DND-41 (cell line): ENCODE measurements around the gene CISD3.
A peak's percentile ranks its signal among the peaks of the same experiment; 100 is the strongest.

Experiments used
- ATAC-seq: fragments of 200-7000 bp; cut with Tn5 transposase; 3 replicates; pipeline ENCODE4 v1.9.1; 2021; ENCODE audit warnings: low read depth; ENCODE audit not compliant: insufficient read depth
- DNase-seq: peaks from one replicate; pipeline ENCODE4 v3.0.0-alpha.2; 2020
- H2AFZ ChIP-seq: 2 replicates; pipeline ENCODE4 v1.6.0; 2012; ENCODE audit warnings: low read depth, low read length
- H3K27ac ChIP-seq: 2 replicates; pipeline ENCODE4 v1.5.1; 2012; ENCODE audit warnings: low read length, inconsistent platforms
- H3K27me3 ChIP-seq: fragments of 200-600 bp; sonication (generic); 2 replicates; pipeline ENCODE4 v1.6.0; 2012; ENCODE audit warnings: low read length, mild to moderate bottlenecking, inconsistent platforms; ENCODE audit not compliant: insufficient read depth, poor library complexity
- H3K36me3 ChIP-seq: 2 replicates; pipeline ENCODE4 v1.5.1; 2012; ENCODE audit warnings: low read length, inconsistent platforms; ENCODE audit not compliant: insufficient read depth
- H3K4me1 ChIP-seq: 2 replicates; pipeline ENCODE4 v1.5.1; 2012; ENCODE audit warnings: mild to moderate bottlenecking, low read length; ENCODE audit not compliant: insufficient read depth
- H3K4me2 ChIP-seq: 2 replicates; pipeline ENCODE4 v1.6.0; 2012; ENCODE audit warnings: mild to moderate bottlenecking, moderate library complexity, low read length, inconsistent platforms; ENCODE audit not compliant: insufficient read depth
- H3K4me3 ChIP-seq, 2 experiments: fragments of 200-600 bp in 1 of 2; shearing (Covaris generic) in 1 of 2; 2 replicates each; pipeline ENCODE4 v1.5.1; 2012 to 2016; ENCODE audit warnings: inconsistent platforms in 2 of 2, low read length in 2 of 2, mild to moderate bottlenecking in 2 of 2, low read depth in 1 of 2, moderate library complexity in 1 of 2
- H3K79me2 ChIP-seq: 2 replicates; pipeline ENCODE4 v1.6.0; 2012; ENCODE audit warnings: low read length, inconsistent platforms; ENCODE audit not compliant: insufficient read depth
- H3K9ac ChIP-seq: 2 replicates; pipeline ENCODE4 v1.6.0; 2012; ENCODE audit warnings: low read depth, mild to moderate bottlenecking, inconsistent platforms, low read length, moderate library complexity
- H3K9me3 ChIP-seq: 2 replicates; pipeline ENCODE4 v1.5.1; 2012; ENCODE audit warnings: low read length, moderate library complexity, mild to moderate bottlenecking, inconsistent platforms; ENCODE audit not compliant: insufficient read depth, severe bottlenecking
- H4K20me1 ChIP-seq: 2 replicates; pipeline ENCODE4 v1.6.0; 2012; ENCODE audit warnings: low read length; ENCODE audit not compliant: insufficient read depth
- EZH2 ChIP-seq: IDR thresholded peaks from 3 replicates; pipeline ENCODE4 v1.6.1; 2012; ENCODE audit warnings: borderline replicate concordance, low read depth, mild to moderate bottlenecking, moderate library complexity, low read length, inconsistent platforms; ENCODE audit not compliant: severe bottlenecking
- TF ChIP-seq, protein P1 (sequence below): IDR thresholded peaks from 2 replicates; pipeline ENCODE4 v1.5.1; 2012; ENCODE audit warnings: borderline replicate concordance, low read length, moderate library complexity, mild to moderate bottlenecking; ENCODE audit not compliant: poor library complexity, severe bottlenecking; ENCODE audit errors: extremely low read depth

Gene CISD3

DNA sequence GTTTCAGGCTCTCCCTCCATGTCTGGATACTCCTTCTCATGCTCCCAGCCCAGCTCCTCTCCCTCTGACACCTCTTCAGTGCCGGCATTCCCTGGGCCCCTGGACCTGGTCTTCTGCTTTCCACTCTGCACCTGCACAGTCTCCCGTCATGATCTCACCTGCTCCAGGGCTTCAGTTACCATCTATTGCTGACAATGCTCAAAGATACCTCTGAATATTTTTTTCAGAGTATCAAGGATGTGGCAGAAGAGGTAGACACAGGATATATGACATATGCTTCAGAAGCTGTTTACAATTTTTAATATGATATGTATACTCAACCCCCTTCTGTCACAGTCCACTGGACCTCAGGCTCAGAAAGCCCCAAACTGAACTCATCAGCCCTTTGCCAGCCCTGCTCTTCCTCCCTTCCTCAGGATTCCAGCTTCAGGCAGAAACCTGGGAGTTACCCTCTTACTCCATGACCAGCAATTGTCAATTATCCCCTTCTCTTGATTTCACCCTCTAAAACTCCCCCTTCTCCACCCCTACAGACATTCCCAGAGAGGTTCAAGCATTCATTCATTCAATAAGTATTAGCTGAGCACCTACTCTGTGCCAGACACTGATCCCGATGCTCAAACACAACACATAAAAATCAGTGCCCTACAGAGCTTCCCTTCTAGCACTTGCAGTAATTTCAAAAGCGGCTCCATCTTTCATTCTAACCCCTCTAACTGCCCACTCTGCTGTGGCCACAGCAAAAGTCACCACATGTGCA is 32.9 kb upstream of the CISD3 start:
- no peak for TF ChIP-seq EZH2
- TF ChIP-seq, protein P1, sequence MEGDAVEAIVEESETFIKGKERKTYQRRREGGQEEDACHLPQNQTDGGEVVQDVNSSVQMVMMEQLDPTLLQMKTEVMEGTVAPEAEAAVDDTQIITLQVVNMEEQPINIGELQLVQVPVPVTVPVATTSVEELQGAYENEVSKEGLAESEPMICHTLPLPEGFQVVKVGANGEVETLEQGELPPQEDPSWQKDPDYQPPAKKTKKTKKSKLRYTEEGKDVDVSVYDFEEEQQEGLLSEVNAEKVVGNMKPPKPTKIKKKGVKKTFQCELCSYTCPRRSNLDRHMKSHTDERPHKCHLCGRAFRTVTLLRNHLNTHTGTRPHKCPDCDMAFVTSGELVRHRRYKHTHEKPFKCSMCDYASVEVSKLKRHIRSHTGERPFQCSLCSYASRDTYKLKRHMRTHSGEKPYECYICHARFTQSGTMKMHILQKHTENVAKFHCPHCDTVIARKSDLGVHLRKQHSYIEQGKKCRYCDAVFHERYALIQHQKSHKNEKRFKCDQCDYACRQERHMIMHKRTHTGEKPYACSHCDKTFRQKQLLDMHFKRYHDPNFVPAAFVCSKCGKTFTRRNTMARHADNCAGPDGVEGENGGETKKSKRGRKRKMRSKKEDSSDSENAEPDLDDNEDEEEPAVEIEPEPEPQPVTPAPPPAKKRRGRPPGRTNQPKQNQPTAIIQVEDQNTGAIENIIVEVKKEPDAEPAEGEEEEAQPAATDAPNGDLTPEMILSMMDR = no peak
- no peak for ATAC-seq
- Histone ChIP-seq H3K4me3 (no peak overlapping the region), H2AFZ (no peak overlapping the region), H3K9me3 (no peaks in the 10 kb centered on the region), H3K36me3 (no peaks in the 10 kb centered on the region), H3K4me1 (peaks cover 11% of the 10 kb centered on the region), H3K27me3 (no peaks in the 10 kb centered on the region), H3K27ac (no peak overlapping the region), H3K9ac (no peak overlapping the region), H3K4me2 (no peak overlapping the region), H3K79me2 (no peaks in the 10 kb centered on the region), H4K20me1 (no peaks in the 10 kb centered on the region)
- no peak for DNase-seq

- H3K27me3 ChIP-seq = no peaks in the 10 kb centered on the region
These were observed 31.4 kb upstream of the CISD3 start for GRCh38 chr17:38698760-38699159.

DNA sequence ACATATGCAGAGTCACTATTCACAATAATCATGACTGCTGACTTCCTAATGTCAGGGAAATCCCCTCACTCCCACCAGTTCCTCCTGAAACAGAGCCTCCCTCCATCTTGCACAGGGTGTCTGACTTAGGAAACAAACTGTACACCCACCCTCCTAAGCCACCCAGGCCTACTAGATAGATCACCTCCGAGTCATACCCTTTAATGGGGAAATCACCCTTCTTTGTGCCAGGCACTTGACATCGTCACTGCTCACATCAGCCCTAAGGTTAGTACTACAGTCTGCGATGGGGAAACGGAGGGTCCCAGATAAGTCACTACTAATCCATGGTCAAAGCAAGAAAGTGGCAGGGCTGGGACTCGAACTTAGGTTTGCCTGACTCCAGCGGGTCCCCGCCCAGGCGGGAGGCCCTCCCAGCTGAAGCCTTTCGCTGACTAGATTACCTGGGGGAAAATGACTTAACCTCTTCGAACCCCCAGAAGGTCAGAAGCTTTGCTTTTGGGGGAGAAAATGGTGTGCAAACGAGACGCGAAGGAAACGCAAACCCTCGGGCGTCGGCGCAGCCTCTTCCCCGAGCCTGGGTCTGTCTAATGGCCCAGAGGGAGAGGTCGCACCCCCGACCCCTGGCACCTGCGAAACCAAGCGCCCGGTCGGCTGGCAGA is 28.5 kb upstream of the CISD3 start:
- peak overlapping the region; percentile 90 for H3K9ac ChIP-seq
- peaks cover under 1% of the 10 kb centered on the region; the same call in 1 of the 2 replicates for H3K36me3 ChIP-seq
- peak overlapping the region; percentile 87 for H3K4me2 ChIP-seq
- H2AFZ ChIP-seq = peak overlapping the region; percentile 75
- peak overlapping the region; percentile 81 for H3K27ac ChIP-seq
- no peak for TF ChIP-seq EZH2
- TF ChIP-seq, protein P1 = no peak
- peaks cover 4% of the 10 kb centered on the region for H4K20me1 ChIP-seq
- no peaks in the 10 kb centered on the region for H3K27me3 ChIP-seq
- peaks cover 33% of the 10 kb centered on the region for H3K79me2 ChIP-seq
- ATAC-seq = peak; percentile 39
- H3K4me3 ChIP-seq = peak overlapping the region; percentile 6 to 94; a peak in 3 of 4 replicates
- no peaks in the 10 kb centered on the region for H3K9me3 ChIP-seq
- H3K4me1 ChIP-seq = peaks cover 39% of the 10 kb centered on the region
- peak; percentile 35 for DNase-seq

More at GRCh38 chr17:38698760-38699159, 31.4 kb upstream of the CISD3 start:
- TF ChIP-seq, protein P1 = no peak
- TF ChIP-seq EZH2 = no peak
- DNase-seq = no peak
- Histone ChIP-seq H3K4me1 (peaks cover 25% of the 10 kb centered on the region), H3K27ac (no peak overlapping the region), H3K9ac (no peak overlapping the region), H3K36me3 (no peaks in the 10 kb centered on the region), H3K79me2 (peaks cover 7% of the 10 kb centered on the region), H3K4me3 (no peak overlapping the region), H4K20me1 (no peaks in the 10 kb centered on the region), H2AFZ (no peak overlapping the region), H3K4me2 (no peak overlapping the region), H3K9me3 (no peaks in the 10 kb centered on the region)
- ATAC-seq = no peak
